Measurements from ENCODE around the gene HGS. TPM values are rescaled to one million over a fixed set of nuclear protein-coding genes. Genes with fewer than 3 reads are reported as not detected.

The HGS gene
- total RNA-seq, 1 experiment from 2014 or later = 155 TPM

Small RNA genes lying within 50 kb of the gene (small RNA-seq; reads per million reads assigned to genes)
- 0 to 0.19 reads per million in 2 experiments for gene MIR6786

Other genes with a start within 250 kb of the HGS start
- gene ACTG1, start 171.2 kb upstream of the HGS start, total RNA-seq (2014; rRNA removed; shearing (Covaris generic)) = 6,652 and 7,362 TPM in 2 replicates
- gene FSCN2, start 155.6 kb upstream of the HGS start, total RNA-seq (2014; rRNA removed; shearing (Covaris generic)) = 0.34 TPM in 1 of 2 replicates, not detected in the other
- 34.0 and 35.0 TPM in 2 replicates for gene FAAP100, start 131.7 kb upstream of the HGS start, total RNA-seq (2014; rRNA removed; shearing (Covaris generic))
- gene NPLOC4, start 46.9 kb upstream of the HGS start, total RNA-seq (2014; rRNA removed; shearing (Covaris generic)) = 139 TPM in 2 replicates
- 70.6 and 85.2 TPM in 2 replicates for gene TSPAN10, start 46.8 kb upstream of the HGS start, total RNA-seq (2014; rRNA removed; shearing (Covaris generic))
- gene PDE6G, start 27.5 kb upstream of the HGS start, total RNA-seq (2014; rRNA removed; shearing (Covaris generic)) = 0.67 TPM in 1 of 2 replicates, not detected in the other
- gene OXLD1, start 17.4 kb upstream of the HGS start, total RNA-seq (2014; rRNA removed; shearing (Covaris generic)) = 96.8 and 106 TPM in 2 replicates
- 52.0 and 56.8 TPM in 2 replicates for gene CCDC137, start 17.3 kb upstream of the HGS start, total RNA-seq (2014; rRNA removed; shearing (Covaris generic))
- 46.1 and 52.5 TPM in 2 replicates for gene ARL16, start 214 bp upstream of the HGS start, total RNA-seq (2014; rRNA removed; shearing (Covaris generic))
- gene MRPL12, start 19.4 kb downstream of the HGS start, total RNA-seq (2014; rRNA removed; shearing (Covaris generic)) = 24.9 and 29.5 TPM in 2 replicates
- gene SLC25A10, start 28.3 kb downstream of the HGS start, total RNA-seq (2014; rRNA removed; shearing (Covaris generic)) = 45.5 and 50.6 TPM in 2 replicates
- gene GCGR, start 120.1 kb downstream of the HGS start, total RNA-seq (2014; rRNA removed; shearing (Covaris generic)) = not detected in 2 replicates
- gene MCRIP1, start 149.3 kb downstream of the HGS start, total RNA-seq (2014; rRNA removed; shearing (Covaris generic)) = 144 and 162 TPM in 2 replicates
- 0.56 and 0.63 TPM in 2 replicates for gene PPP1R27, start 151.0 kb downstream of the HGS start, total RNA-seq (2014; rRNA removed; shearing (Covaris generic))
- 1,826 and 1,949 TPM in 2 replicates for gene P4HB, start 176.5 kb downstream of the HGS start, total RNA-seq (2014; rRNA removed; shearing (Covaris generic))
- 288 and 306 TPM in 2 replicates for gene ARHGDIA, start 187.3 kb downstream of the HGS start, total RNA-seq (2014; rRNA removed; shearing (Covaris generic))
- gene ALYREF, start 207.6 kb downstream of the HGS start, total RNA-seq (2014; rRNA removed; shearing (Covaris generic)) = 245 and 252 TPM in 2 replicates
- 315 and 336 TPM in 2 replicates for gene ANAPC11, start 207.7 kb downstream of the HGS start, total RNA-seq (2014; rRNA removed; shearing (Covaris generic))
- 0.08 and 0.34 TPM in 2 replicates for gene NPB, start 218.2 kb downstream of the HGS start, total RNA-seq (2014; rRNA removed; shearing (Covaris generic))
- 86.6 and 105 TPM in 2 replicates for gene PCYT2, start 227.4 kb downstream of the HGS start, total RNA-seq (2014; rRNA removed; shearing (Covaris generic))
- gene SIRT7, start 234.2 kb downstream of the HGS start, total RNA-seq (2014; rRNA removed; shearing (Covaris generic)) = 23.6 and 24.7 TPM in 2 replicates
- 73.1 and 73.9 TPM in 2 replicates for gene MAFG, start 243.7 kb downstream of the HGS start, total RNA-seq (2014; rRNA removed; shearing (Covaris generic))

All from SK-MEL-5 (cell line).